SK-N-SH (cell line): ENCODE results near the gene MCC. TPM values are rescaled to one million over a fixed set of nuclear protein-coding genes. Genes with fewer than 3 reads are reported as not detected.

Experiments used
- CTCF ChIA-PET: fragments of 300-600, 350-600 bp; formaldehyde crosslinking; extraction: SDS; loops from one replicate; lab custom pipeline; 2021; lab: Yijun Ruan, JAX
- POLR2A ChIA-PET: fragments of 350-600 bp; sonication (Branson Sonifier 250); formaldehyde crosslinking; extraction: SDS; loops from one replicate; lab custom pipeline; 2020; ENCODE audit warnings: antibody characterized with exemption, inconsistent platforms; lab: Yijun Ruan, JAX
- DNase-seq: peaks from one replicate; pipeline ENCODE4 v3.0.0; 2012
- H2AFZ ChIP-seq: fragments of 200-600 bp; sonication (generic); 2 replicates; pipeline ENCODE4 v1.8.1; 2016; ENCODE audit warnings: antibody characterized with exemption, mild to moderate bottlenecking, low read depth
- H3F3A ChIP-seq: fragments of 200-600 bp; sonication (generic); replicated peaks from 2 replicates; pipeline ENCODE3; 2016; ENCODE audit warnings: antibody characterized with exemption, mild to moderate bottlenecking; ENCODE audit not compliant: insufficient read depth
- H3K27ac ChIP-seq, 2 experiments: fragments of 200-500 bp in 1 of 2; fragments of 200-600 bp in 1 of 2; sonication (Bioruptor generic) in 1 of 2; sonication (generic), shearing (Covaris generic) in 1 of 2; 2 replicates each; pipeline versions ENCODE4 v1.5.1 to v1.6.1; 2014 to 2016; ENCODE audit warnings: low read depth in 2 of 2, inconsistent platforms in 1 of 2, low read length in 1 of 2, mild to moderate bottlenecking in 1 of 2, mixed read lengths in 1 of 2
- H3K27me3 ChIP-seq: fragments of 200-600 bp; sonication (generic), shearing (Covaris generic); 2 replicates; pipeline ENCODE4 v1.6.1; 2016; ENCODE audit warnings: mixed run types; ENCODE audit not compliant: insufficient read depth
- H3K36me3 ChIP-seq, 2 experiments: fragments of 200-500 bp in 1 of 2; fragments of 200-600 bp in 1 of 2; sonication (Bioruptor generic) in 1 of 2; sonication (generic) in 1 of 2; replicated peaks in 1 of 2; 2 replicates each; pipeline versions ENCODE3 to v1.5.1; 2014 to 2016; ENCODE audit warnings: low read length in 1 of 2, mild to moderate bottlenecking in 1 of 2; ENCODE audit not compliant: insufficient read depth in 2 of 2, control insufficient read depth in 1 of 2
- H3K4me1 ChIP-seq, 2 experiments: fragments of 200-500 bp in 1 of 2; fragments of 200-600 bp in 1 of 2; sonication (Bioruptor generic) in 1 of 2; sonication (generic), shearing (Covaris generic) in 1 of 2; 2 replicates each; pipeline versions ENCODE4 v1.5.1 to v1.6.1; 2014 to 2016; ENCODE audit warnings: low read depth in 1 of 2, low read length in 1 of 2, mixed run types in 1 of 2; ENCODE audit not compliant: insufficient read depth in 2 of 2, control insufficient read depth in 1 of 2
- H3K4me2 ChIP-seq: fragments of 200-600 bp; sonication (generic), shearing (Covaris generic); 2 replicates; pipeline ENCODE4 v1.6.1; 2017; ENCODE audit warnings: mixed run types
- H3K4me3 ChIP-seq, 2 experiments: fragments of 200-500 bp in 1 of 2; fragments of 200-600 bp in 1 of 2; sonication (Bioruptor generic) in 1 of 2; sonication (generic), shearing (Covaris generic) in 1 of 2; 2 replicates each; pipeline versions ENCODE4 v1.5.1 to v1.8.1; 2014 to 2016; ENCODE audit warnings: low read depth in 2 of 2, inconsistent platforms in 1 of 2, low read length in 1 of 2, mild to moderate bottlenecking in 1 of 2, mixed read lengths in 1 of 2, moderate library complexity in 1 of 2
- H3K79me2 ChIP-seq: fragments of 200-600 bp; sonication (generic); 2 replicates; pipeline ENCODE4 v1.8.1; 2017; ENCODE audit warnings: mild to moderate bottlenecking; ENCODE audit not compliant: insufficient read depth
- H3K9ac ChIP-seq: fragments of 200-600 bp; sonication (generic); 2 replicates; pipeline ENCODE4 v1.6.1; 2017; ENCODE audit warnings: mixed run types
- H3K9me2 ChIP-seq: fragments of 200-600 bp; sonication (generic); 2 replicates; pipeline ENCODE4 v1.6.1; 2017; ENCODE audit warnings: mixed run types
- H3K9me3 ChIP-seq: fragments of 200-600 bp; sonication (generic); 2 replicates; pipeline ENCODE4 v1.6.1; 2017; ENCODE audit warnings: mixed run types, mild to moderate bottlenecking, moderate library complexity
- H4K20me1 ChIP-seq: fragments of 200-600 bp; sonication (generic); 2 replicates; pipeline ENCODE4 v1.6.1; 2017; ENCODE audit warnings: mild to moderate bottlenecking, mixed run types; ENCODE audit not compliant: insufficient read depth
- CTCF ChIP-seq: fragments of 200-600 bp; sonication (generic); IDR thresholded peaks from 2 replicates; pipeline ENCODE4 v1.6.1; 2017; ENCODE audit warnings: antibody characterized with exemption, mild to moderate bottlenecking, moderate library complexity
- EP300 ChIP-seq, 2 experiments: IDR thresholded peaks; 2 replicates each; pipeline versions ENCODE4 v1.4.0 to v1.6.1; 2012; ENCODE audit warnings: borderline replicate concordance in 1 of 2, low read depth in 1 of 2, low read length in 1 of 2
- FOSL2 ChIP-seq: IDR thresholded peaks from 2 replicates; pipeline ENCODE4 v1.4.0; 2012; ENCODE audit warnings: low read depth, mild to moderate bottlenecking, moderate library complexity, borderline replicate concordance
- FOXJ3 ChIP-seq: sonication (generic); formaldehyde crosslinking; IDR thresholded peaks from 2 replicates; pipeline ENCODE4 v1.5.1; 2020; ENCODE audit warnings: mild to moderate bottlenecking, missing genetic modification reagents
- GABPA ChIP-seq: IDR thresholded peaks from 2 replicates; pipeline ENCODE4 v1.4.0; 2012; ENCODE audit warnings: low read depth, mild to moderate bottlenecking
- JUND ChIP-seq: IDR thresholded peaks from 2 replicates; pipeline ENCODE4 v1.4.0; 2012
- MAX ChIP-seq: IDR thresholded peaks from 2 replicates; pipeline ENCODE4 v1.4.0; 2012; ENCODE audit warnings: low read depth
- MEF2A ChIP-seq: IDR thresholded peaks from 2 replicates; pipeline ENCODE4 v1.4.0; 2012; ENCODE audit warnings: low read depth, borderline replicate concordance
- NFIC ChIP-seq: IDR thresholded peaks from 2 replicates; pipeline ENCODE4 v1.4.0; 2012; ENCODE audit warnings: borderline replicate concordance
- PBX3 ChIP-seq: IDR thresholded peaks from 2 replicates; pipeline ENCODE4; 2012
- POLR2AphosphoS5 ChIP-seq: IDR thresholded peaks from 2 replicates; pipeline ENCODE4 v1.6.1; 2012; ENCODE audit warnings: low read depth, low read length
- RAD21 ChIP-seq: IDR thresholded peaks from 2 replicates; pipeline ENCODE4 v1.6.1; 2012; ENCODE audit warnings: mild to moderate bottlenecking, low read length
- REST ChIP-seq: IDR thresholded peaks from 2 replicates; pipeline ENCODE4 v1.6.1; 2012; ENCODE audit warnings: mild to moderate bottlenecking, low read depth, low read length, moderate library complexity
- RFX5 ChIP-seq: IDR thresholded peaks from 2 replicates; pipeline ENCODE4 v1.6.1; 2012; ENCODE audit warnings: mild to moderate bottlenecking, improper control_type of control experiment, low read length
- SIN3A ChIP-seq: IDR thresholded peaks from 2 replicates; pipeline ENCODE4 v1.6.1; 2012; ENCODE audit warnings: low read depth, mild to moderate bottlenecking, low read length, moderate library complexity, borderline replicate concordance
- TAF1 ChIP-seq: IDR thresholded peaks from 2 replicates; pipeline ENCODE4 v1.6.1; 2012; ENCODE audit warnings: low read depth, mild to moderate bottlenecking, low read length, moderate library complexity, borderline replicate concordance
- USF1 ChIP-seq: IDR thresholded peaks from 2 replicates; pipeline ENCODE4 v1.4.0; 2012; ENCODE audit warnings: low read depth, borderline replicate concordance
- USF2 ChIP-seq: fragments of 150-350 bp; IDR thresholded peaks from 2 replicates; pipeline ENCODE4 v1.6.1; 2017; ENCODE audit warnings: antibody characterized with exemption, low read length, low read depth, borderline replicate concordance
- ZBTB33 ChIP-seq: IDR thresholded peaks from 2 replicates; pipeline ENCODE4 v1.4.0; 2012; ENCODE audit warnings: low read depth, borderline replicate concordance
- WGBS: methylation state at CpG from one replicate; pipeline ENCODE4 v1.1.6; 2017; ENCODE audit warnings: low lambda C conversion rate; 5-methylcytosine and 5-hydroxymethylcytosine counted together
- polyA plus RNA-seq, 3 experiments: library from polyadenylated mRNA; depleted of rRNA; stranded (reverse); fragments of >200 nt; gene quantifications; 2 replicates each; pipeline ENCODE4 v1.2.3, GENCODE V29; 2012

Gene MCC
- polyA plus RNA-seq, 1 of the 3 experiments (the other 2 are of a cell fraction): 3.6 TPM

GRCh38 chr5:113062869-113063508 lies 425.3 kb downstream of the MCC start:
- no peak for DNase-seq
- no peaks in the 10 kb centered on the region for H3K27me3 ChIP-seq
- H3K27ac ChIP-seq: peak overlapping the region in 1 of 2 experiments; percentile 76; a peak in 2 of 4 replicates
- peak overlapping the region; percentile 27 for H3K4me2 ChIP-seq
- H3K9me3 ChIP-seq: no peaks in the 10 kb centered on the region
- H3K79me2 ChIP-seq: no peaks in the 10 kb centered on the region
- peak overlapping the region; percentile 8; the same call in 1 of the 2 replicates for H2AFZ ChIP-seq
- TF ChIP-seq JUND: no peak
- no peak for TF ChIP-seq USF2
- TF ChIP-seq REST: no peak
- TF ChIP-seq RAD21: no peak
- no peak for TF ChIP-seq NFIC
- TF ChIP-seq GABPA: no peak
- TF ChIP-seq MAX: no peak
- no peak for TF ChIP-seq MEF2A
- no peak for TF ChIP-seq ZBTB33
- TF ChIP-seq RFX5: no peak
- TF ChIP-seq USF1: no peak
- TF ChIP-seq EP300 (IDR thresholded peaks at IDR 0.05; ENCODE audit: borderline replicate concordance in 1 of 2, low read depth in 1 of 2, low read length in 1 of 2): no peak
- no peak for TF ChIP-seq TAF1
- no peak for TF ChIP-seq SIN3A
- TF ChIP-seq FOSL2: no peak
- no peak for TF ChIP-seq PBX3
- TF ChIP-seq CTCF: no peak
- TF ChIP-seq POLR2AphosphoS5: no peak
- no peak for TF ChIP-seq FOXJ3
- H3K4me3 ChIP-seq: no peak overlapping the region
- H3K9me2 ChIP-seq: no peaks in the 10 kb centered on the region
- peaks cover 18 to 58% of the 10 kb centered on the region in 2 experiments for H3K4me1 ChIP-seq
- POLR2A ChIA-PET: no interaction called here
- CTCF ChIA-PET: interaction anchor here (0.8 to 1.5 kb wide), 2 partner anchors 9 to 21 kb away, joined by 3 to 4 read pairs; no protein-coding TSS in a partner anchor
- no peaks in the 10 kb centered on the region for H4K20me1 ChIP-seq
- H3K9ac ChIP-seq: no peak overlapping the region
- WGBS: 89% methylated on average over 6 of the region's 6 CpGs
- H3F3A ChIP-seq: no peaks in the 10 kb centered on the region
- H3K36me3 ChIP-seq: no peaks in the 10 kb centered on the region
